Astrocyte (in vitro differentiated cells and primary cell): ENCODE data around the gene COL4A4. TPM values are rescaled to one million over a fixed set of nuclear protein-coding genes. Genes with fewer than 3 reads are reported as not detected.

ENCODE experiments used
- DNase-seq: peaks from one replicate; pipeline ENCODE4 v3.0.0-alpha.2; 2010; ENCODE audit warnings: low read depth
- FAIRE-seq: peaks from 2 replicates; lab custom pipeline; 2011; peaks lifted over from hg19 to GRCh38; lab: Jason Lieb, UNC
- H2AFZ ChIP-seq: 2 replicates; pipeline ENCODE4 v1.6.0; 2012; ENCODE audit warnings: low read depth, low read length, inconsistent platforms
- H3K27ac ChIP-seq: 2 replicates; pipeline ENCODE4 v1.5.1; 2011; ENCODE audit warnings: low read depth, low read length, inconsistent platforms
- H3K27me3 ChIP-seq: 2 replicates; pipeline ENCODE4 v1.6.0; 2011; ENCODE audit warnings: low read length, inconsistent platforms; ENCODE audit not compliant: insufficient read depth
- H3K36me3 ChIP-seq: 2 replicates; pipeline ENCODE4 v1.5.1; 2011; ENCODE audit warnings: low read length, inconsistent platforms; ENCODE audit not compliant: insufficient read depth
- H3K4me1 ChIP-seq: 2 replicates; pipeline ENCODE4 v1.5.1; 2011; ENCODE audit warnings: low read length, inconsistent platforms; ENCODE audit not compliant: insufficient read depth
- H3K4me2 ChIP-seq: 2 replicates; pipeline ENCODE4 v1.6.0; 2012; ENCODE audit warnings: low read length, inconsistent platforms
- H3K4me3 ChIP-seq: 2 replicates; pipeline ENCODE4 v1.5.1; 2011; ENCODE audit warnings: low read depth, mild to moderate bottlenecking, low read length, inconsistent platforms; ENCODE audit not compliant: insufficient read depth
- H3K79me2 ChIP-seq: 2 replicates; pipeline ENCODE4 v1.6.0; 2012; ENCODE audit warnings: mild to moderate bottlenecking, low read length, inconsistent platforms; ENCODE audit not compliant: insufficient read depth
- H3K9ac ChIP-seq: 2 replicates; pipeline ENCODE4 v1.6.0; 2012; ENCODE audit warnings: mild to moderate bottlenecking, low read length, inconsistent platforms
- H3K9me3 ChIP-seq: 2 replicates; pipeline ENCODE4 v1.5.1; 2012; ENCODE audit warnings: low read depth, mild to moderate bottlenecking, low read length, inconsistent platforms; ENCODE audit not compliant: insufficient read depth
- H4K20me1 ChIP-seq: 2 replicates; pipeline ENCODE4 v1.6.0; 2012; ENCODE audit warnings: low read length, inconsistent platforms; ENCODE audit not compliant: insufficient read depth
- H3K27ac Mint-ChIP-seq: one replicate; pipeline ENCODE4 v1.8.0; 2021; ENCODE audit warnings: mild to moderate bottlenecking, mixed read lengths; ENCODE audit not compliant: unreplicated experiment
- H3K27me3 Mint-ChIP-seq: one replicate; pipeline ENCODE4 v1.8.0; 2021; ENCODE audit warnings: low read depth, mixed read lengths; ENCODE audit not compliant: unreplicated experiment
- H3K36me3 Mint-ChIP-seq: one replicate; pipeline ENCODE4 v1.8.0; 2021; ENCODE audit warnings: low read depth, mixed read lengths; ENCODE audit not compliant: unreplicated experiment
- H3K4me1 Mint-ChIP-seq: one replicate; pipeline ENCODE4 v1.8.0; 2021; ENCODE audit warnings: low read depth, mixed read lengths; ENCODE audit not compliant: unreplicated experiment
- H3K4me3 Mint-ChIP-seq: one replicate; pipeline ENCODE4 v1.8.0; 2021; ENCODE audit warnings: mild to moderate bottlenecking, moderate library complexity, mixed read lengths; ENCODE audit not compliant: unreplicated experiment
- H3K9me3 Mint-ChIP-seq: one replicate; pipeline ENCODE4 v1.8.0; 2021; ENCODE audit warnings: mild to moderate bottlenecking, mixed read lengths; ENCODE audit not compliant: unreplicated experiment
- EZH2 ChIP-seq: IDR thresholded peaks from 2 replicates; pipeline ENCODE4 v1.6.1; 2012; ENCODE audit warnings: mild to moderate bottlenecking, low read length, inconsistent platforms; ENCODE audit not compliant: insufficient read depth
- total RNA-seq: library from RNA; stranded (reverse); gene quantifications from 2 replicates; pipeline ENCODE4 v1.2.1, GENCODE V29; 2021
- TF ChIP-seq, protein P1 (sequence below): IDR thresholded peaks from 2 replicates; pipeline ENCODE4 v1.5.1; 2011; ENCODE audit warnings: low read depth, mild to moderate bottlenecking, inconsistent platforms, low read length, moderate library complexity; ENCODE audit not compliant: insufficient read depth

The COL4A4 gene
- total RNA-seq, 1 donor from 2014 or later: 0.36 TPM

DNA sequence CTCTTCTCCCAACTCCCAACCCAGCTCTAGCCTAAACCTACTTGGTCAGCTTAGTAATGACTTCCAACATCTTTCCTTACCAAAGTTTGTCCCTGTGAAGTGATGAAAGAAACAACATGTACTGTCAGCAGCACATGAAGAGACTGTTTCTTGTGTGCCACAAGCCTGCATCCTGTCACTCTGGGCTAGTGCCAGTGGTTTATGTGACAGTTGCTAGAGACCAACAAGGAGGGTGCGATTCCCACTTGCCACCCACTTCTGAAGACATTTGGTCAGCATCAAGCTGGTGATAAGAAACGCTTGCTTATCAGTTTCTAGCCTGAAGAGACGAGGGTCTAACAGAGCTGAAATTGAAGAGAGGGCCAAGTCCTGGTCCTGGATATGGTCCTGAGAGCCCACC is 132.6 kb downstream of the COL4A4 start:
- no peaks in the 10 kb centered on the region for H3K4me1 Mint-ChIP-seq
- peaks cover 3% of the 10 kb centered on the region for H3K27me3 Mint-ChIP-seq
- Histone ChIP-seq H2AFZ (no peak overlapping the region), H3K27ac (no peak overlapping the region), H4K20me1 (no peaks in the 10 kb centered on the region), H3K4me3 (no peak overlapping the region), H3K36me3 (no peaks in the 10 kb centered on the region), H3K9ac (no peak overlapping the region), H3K79me2 (no peaks in the 10 kb centered on the region), H3K27me3 (no peaks in the 10 kb centered on the region), H3K9me3 (no peaks in the 10 kb centered on the region), H3K4me1 (no peaks in the 10 kb centered on the region), H3K4me2 (no peak overlapping the region)
- TF ChIP-seq EZH2: no peak
- TF ChIP-seq, protein P1, sequence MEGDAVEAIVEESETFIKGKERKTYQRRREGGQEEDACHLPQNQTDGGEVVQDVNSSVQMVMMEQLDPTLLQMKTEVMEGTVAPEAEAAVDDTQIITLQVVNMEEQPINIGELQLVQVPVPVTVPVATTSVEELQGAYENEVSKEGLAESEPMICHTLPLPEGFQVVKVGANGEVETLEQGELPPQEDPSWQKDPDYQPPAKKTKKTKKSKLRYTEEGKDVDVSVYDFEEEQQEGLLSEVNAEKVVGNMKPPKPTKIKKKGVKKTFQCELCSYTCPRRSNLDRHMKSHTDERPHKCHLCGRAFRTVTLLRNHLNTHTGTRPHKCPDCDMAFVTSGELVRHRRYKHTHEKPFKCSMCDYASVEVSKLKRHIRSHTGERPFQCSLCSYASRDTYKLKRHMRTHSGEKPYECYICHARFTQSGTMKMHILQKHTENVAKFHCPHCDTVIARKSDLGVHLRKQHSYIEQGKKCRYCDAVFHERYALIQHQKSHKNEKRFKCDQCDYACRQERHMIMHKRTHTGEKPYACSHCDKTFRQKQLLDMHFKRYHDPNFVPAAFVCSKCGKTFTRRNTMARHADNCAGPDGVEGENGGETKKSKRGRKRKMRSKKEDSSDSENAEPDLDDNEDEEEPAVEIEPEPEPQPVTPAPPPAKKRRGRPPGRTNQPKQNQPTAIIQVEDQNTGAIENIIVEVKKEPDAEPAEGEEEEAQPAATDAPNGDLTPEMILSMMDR: no peak
- H3K27ac Mint-ChIP-seq: no peak overlapping the region
- no peak for DNase-seq
- H3K4me3 Mint-ChIP-seq: no peak overlapping the region
- no peaks in the 10 kb centered on the region for H3K9me3 Mint-ChIP-seq
- H3K36me3 Mint-ChIP-seq: no peaks in the 10 kb centered on the region
- no peak for FAIRE-seq

DNA sequence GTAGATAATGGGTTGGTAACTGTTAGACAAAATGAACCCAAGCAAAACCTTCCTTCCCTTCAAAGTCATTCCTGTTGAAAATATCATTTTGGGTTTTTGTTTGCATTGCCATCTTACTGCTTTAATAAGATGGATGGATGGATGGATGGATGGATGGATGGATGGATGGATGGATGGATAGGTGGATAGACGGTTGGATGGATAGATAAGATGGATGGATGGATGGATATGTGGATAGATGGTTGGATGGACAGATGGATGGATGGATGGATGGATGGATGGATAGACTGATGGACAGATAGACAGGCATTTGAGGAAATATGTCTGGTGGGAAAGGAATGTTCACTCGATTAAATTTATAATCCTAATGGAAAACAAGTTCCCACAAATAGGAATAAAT is 133.2 kb downstream of the COL4A4 start:
- H3K36me3 Mint-ChIP-seq: no peaks in the 10 kb centered on the region
- H4K20me1 ChIP-seq: no peaks in the 10 kb centered on the region
- no peaks in the 10 kb centered on the region for H3K9me3 ChIP-seq
- H3K27me3 Mint-ChIP-seq: peaks cover 3% of the 10 kb centered on the region
- no peak for DNase-seq
- H3K79me2 ChIP-seq: no peaks in the 10 kb centered on the region
- no peak overlapping the region for H3K9ac ChIP-seq
- H3K4me1 Mint-ChIP-seq: no peaks in the 10 kb centered on the region
- H3K27me3 ChIP-seq: no peaks in the 10 kb centered on the region
- H3K36me3 ChIP-seq: no peaks in the 10 kb centered on the region
- H3K4me1 ChIP-seq: no peaks in the 10 kb centered on the region
- H3K27ac Mint-ChIP-seq: no peak overlapping the region
- TF ChIP-seq, protein P1: no peak
- TF ChIP-seq EZH2: no peak
- H3K9me3 Mint-ChIP-seq: no peaks in the 10 kb centered on the region
- H2AFZ ChIP-seq: no peak overlapping the region
- FAIRE-seq: no peak
- no peak overlapping the region for H3K27ac ChIP-seq
- no peak overlapping the region for H3K4me2 ChIP-seq
- no peak overlapping the region for H3K4me3 Mint-ChIP-seq
- no peak overlapping the region for H3K4me3 ChIP-seq

DNA sequence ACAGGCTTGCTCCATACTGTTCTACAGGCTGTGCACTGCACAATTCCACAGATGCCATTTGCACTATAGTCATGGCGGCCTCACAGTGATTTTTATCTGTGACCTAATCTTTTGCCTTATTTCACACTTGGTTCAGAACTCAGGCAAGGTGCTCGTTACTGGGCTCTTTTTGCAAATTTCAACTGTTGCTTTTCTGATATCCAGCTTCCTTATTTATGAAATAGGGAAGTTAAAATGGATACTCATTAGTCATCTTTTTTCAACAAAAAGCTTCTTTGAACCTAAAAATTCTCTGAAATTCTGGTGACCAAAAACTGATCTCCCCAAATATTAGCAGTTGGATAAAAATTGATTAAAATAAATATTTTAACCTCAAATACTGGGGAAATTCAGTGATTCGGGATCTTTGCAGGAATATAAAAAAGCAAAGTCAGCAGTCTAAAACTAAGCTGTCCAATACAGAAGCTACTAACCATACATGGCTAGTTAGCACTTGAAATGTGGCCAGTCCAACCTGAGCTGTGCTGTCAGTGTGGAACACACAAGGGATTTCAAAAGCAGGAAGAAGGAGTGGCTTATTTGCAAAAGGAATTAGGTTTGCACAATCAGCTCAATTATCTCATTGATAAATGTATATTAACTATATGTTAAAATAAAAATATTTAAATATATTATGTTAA is 134.4 kb downstream of the COL4A4 start:
- Histone ChIP-seq H3K9me3 (no peaks in the 10 kb centered on the region), H3K9ac (no peak overlapping the region), H3K4me3 (no peak overlapping the region), H3K27ac (no peak overlapping the region), H3K27me3 (no peaks in the 10 kb centered on the region), H3K4me1 (no peaks in the 10 kb centered on the region), H2AFZ (no peak overlapping the region), H3K36me3 (no peaks in the 10 kb centered on the region), H4K20me1 (no peaks in the 10 kb centered on the region), H3K4me2 (no peak overlapping the region), H3K79me2 (no peaks in the 10 kb centered on the region)
- peaks cover 3% of the 10 kb centered on the region for H3K27me3 Mint-ChIP-seq
- no peak overlapping the region for H3K4me3 Mint-ChIP-seq
- TF ChIP-seq, protein P1: no peak
- TF ChIP-seq EZH2: no peak
- FAIRE-seq (no peak), DNase-seq (no peak)
- H3K9me3 Mint-ChIP-seq: no peaks in the 10 kb centered on the region
- no peak overlapping the region for H3K27ac Mint-ChIP-seq
- H3K4me1 Mint-ChIP-seq: no peaks in the 10 kb centered on the region
- no peaks in the 10 kb centered on the region for H3K36me3 Mint-ChIP-seq
